Vagina (tissue), 2 donors: ENCODE results near the gene BRSK2.

Experiments
- POLR2AphosphoS5 ChIP-seq, 2 donors: sonication (generic); formaldehyde crosslinking; IDR thresholded peaks; one replicate each; pipeline ENCODE4 v1.9.0; 2017; ENCODE audit warnings: antibody characterized with exemption in 2 of 2, mild to moderate bottlenecking in 2 of 2, low read depth in 1 of 2; ENCODE audit not compliant: insufficient read depth in 1 of 2
- TF ChIP-seq, protein P1 (sequence below), 3 experiments: fragments of 450-650 bp in 2 of 3; fragments of 200-600 bp in 1 of 3; sonication (generic) in 1 of 3; IDR thresholded peaks; one replicate each; pipeline ENCODE4 v1.5.1; 2017 to 2019; ENCODE audit warnings: antibody characterized with exemption in 3 of 3, mild to moderate bottlenecking in 2 of 3, moderate library complexity in 2 of 3

DNA sequence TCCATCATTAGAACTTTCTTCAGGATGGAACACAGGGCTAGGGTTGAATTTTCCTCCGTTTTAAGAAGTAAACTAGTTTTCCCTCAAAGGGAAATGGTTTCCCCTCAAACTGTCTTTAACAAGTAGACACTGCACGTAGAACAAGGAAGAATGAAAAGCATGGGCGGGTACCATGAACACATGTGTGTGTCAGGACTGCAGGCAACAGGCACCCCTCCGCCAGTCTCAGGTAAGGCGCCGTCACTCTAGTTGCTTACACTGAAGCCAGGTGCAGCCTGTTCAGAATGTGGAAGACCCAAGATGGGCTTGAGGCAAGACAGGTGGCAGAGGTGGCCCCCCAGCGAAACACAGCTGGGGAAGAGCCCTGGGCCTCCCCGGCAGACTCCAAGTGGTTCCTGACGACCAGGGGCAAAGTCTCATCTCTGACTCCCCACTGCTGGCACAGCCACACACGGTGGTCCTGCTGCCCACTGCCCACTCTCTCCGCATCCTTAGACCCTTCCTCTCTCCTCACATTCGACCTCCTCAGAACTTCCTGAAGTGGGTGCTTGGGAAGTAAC is 122.3 kb downstream of the BRSK2 start:
- TF ChIP-seq, protein P1, sequence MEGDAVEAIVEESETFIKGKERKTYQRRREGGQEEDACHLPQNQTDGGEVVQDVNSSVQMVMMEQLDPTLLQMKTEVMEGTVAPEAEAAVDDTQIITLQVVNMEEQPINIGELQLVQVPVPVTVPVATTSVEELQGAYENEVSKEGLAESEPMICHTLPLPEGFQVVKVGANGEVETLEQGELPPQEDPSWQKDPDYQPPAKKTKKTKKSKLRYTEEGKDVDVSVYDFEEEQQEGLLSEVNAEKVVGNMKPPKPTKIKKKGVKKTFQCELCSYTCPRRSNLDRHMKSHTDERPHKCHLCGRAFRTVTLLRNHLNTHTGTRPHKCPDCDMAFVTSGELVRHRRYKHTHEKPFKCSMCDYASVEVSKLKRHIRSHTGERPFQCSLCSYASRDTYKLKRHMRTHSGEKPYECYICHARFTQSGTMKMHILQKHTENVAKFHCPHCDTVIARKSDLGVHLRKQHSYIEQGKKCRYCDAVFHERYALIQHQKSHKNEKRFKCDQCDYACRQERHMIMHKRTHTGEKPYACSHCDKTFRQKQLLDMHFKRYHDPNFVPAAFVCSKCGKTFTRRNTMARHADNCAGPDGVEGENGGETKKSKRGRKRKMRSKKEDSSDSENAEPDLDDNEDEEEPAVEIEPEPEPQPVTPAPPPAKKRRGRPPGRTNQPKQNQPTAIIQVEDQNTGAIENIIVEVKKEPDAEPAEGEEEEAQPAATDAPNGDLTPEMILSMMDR (IDR thresholded peaks at IDR 0.05): no peak
- TF ChIP-seq POLR2AphosphoS5 (IDR thresholded peaks at IDR 0.05; ENCODE audit: insufficient read depth in 1 of 2, low read depth in 1 of 2): no peak
